GM23338 (cell line): ENCODE data around the gene STAT3. TPM values are rescaled to one million over a fixed set of nuclear protein-coding genes. Genes with fewer than 3 reads are reported as not detected.

Source experiments
- ATAC-seq: fragments of 200-7000 bp; cut with Tn5 transposase; 3 replicates; pipeline ENCODE4 v1.9.1; 2020
- DNase-seq: peaks from one replicate; pipeline ENCODE4 v3.0.0-alpha.2; 2015; ENCODE audit warnings: low spot score
- H2AFZ ChIP-seq: fragments of 200-600 bp; sonication (generic); 2 replicates; pipeline ENCODE4 v1.8.0; 2016; ENCODE audit warnings: antibody characterized with exemption, mild to moderate bottlenecking, moderate library complexity
- H3F3A ChIP-seq: fragments of 200-600 bp; sonication (generic); replicated peaks from 2 replicates; pipeline ENCODE4 v1.8.0; 2017; ENCODE audit warnings: antibody characterized with exemption, mixed run types, low read depth
- H3K27ac ChIP-seq: fragments of 200-600 bp; sonication (generic); 2 replicates; pipeline ENCODE4 v1.6.1; 2016; ENCODE audit warnings: low read depth
- H3K27me3 ChIP-seq: fragments of 200-600 bp; sonication (generic); 2 replicates; pipeline ENCODE4 v1.8.0; 2016; ENCODE audit warnings: mild to moderate bottlenecking, mixed run types, moderate library complexity; ENCODE audit not compliant: insufficient read depth
- H3K36me3 ChIP-seq: fragments of 200-600 bp; sonication (generic); 2 replicates; pipeline ENCODE4 v1.8.0; 2016; ENCODE audit warnings: mild to moderate bottlenecking; ENCODE audit not compliant: insufficient read depth
- H3K4me1 ChIP-seq: fragments of 200-600 bp; sonication (generic); 2 replicates; pipeline ENCODE4 v1.8.0; 2016; ENCODE audit warnings: mild to moderate bottlenecking, moderate library complexity; ENCODE audit not compliant: insufficient read depth
- H3K4me2 ChIP-seq: fragments of 200-600 bp; sonication (generic); 2 replicates; pipeline ENCODE4 v1.7.1; 2017; ENCODE audit warnings: mixed run types
- H3K4me3 ChIP-seq: fragments of 200-600 bp; sonication (generic); 2 replicates; pipeline ENCODE4 v1.6.1; 2016; ENCODE audit warnings: mixed run types
- H3K79me2 ChIP-seq: fragments of 200-600 bp; sonication (generic); replicated peaks from 2 replicates; pipeline ENCODE4 v1.8.0; 2017; ENCODE audit warnings: mild to moderate bottlenecking; ENCODE audit not compliant: insufficient read depth
- H3K9me2 ChIP-seq: fragments of 200-600 bp; sonication (generic); 2 replicates; pipeline ENCODE4 v1.8.0; 2017; ENCODE audit not compliant: insufficient read depth
- H4K20me1 ChIP-seq: fragments of 200-600 bp; sonication (generic); replicated peaks from 2 replicates; pipeline ENCODE4 v1.8.0; 2017; ENCODE audit warnings: mild to moderate bottlenecking; ENCODE audit not compliant: insufficient read depth
- H3K27ac Mint-ChIP-seq: 2 replicates; pipeline ENCODE4 v1.8.0; 2020; ENCODE audit warnings: inconsistent platforms, mild to moderate bottlenecking, moderate library complexity, mixed read lengths
- H3K27me3 Mint-ChIP-seq: 3 replicates; pipeline ENCODE4 v1.8.0; 2022; ENCODE audit warnings: low read depth, mild to moderate bottlenecking, moderate library complexity, mixed read lengths, inconsistent platforms; ENCODE audit not compliant: insufficient read depth, poor library complexity
- H3K36me3 Mint-ChIP-seq: 3 replicates; pipeline ENCODE4 v1.8.0; 2021; ENCODE audit warnings: low read depth, mild to moderate bottlenecking, inconsistent platforms, moderate library complexity, mixed read lengths
- H3K4me1 Mint-ChIP-seq: 3 replicates; pipeline ENCODE4 v1.8.0; 2020; ENCODE audit warnings: mild to moderate bottlenecking, inconsistent platforms, mixed read lengths
- H3K4me3 Mint-ChIP-seq: 3 replicates; pipeline ENCODE4 v1.8.0; 2021; ENCODE audit warnings: moderate library complexity, mild to moderate bottlenecking, inconsistent platforms, mixed read lengths
- H3K9me3 Mint-ChIP-seq: 3 replicates; pipeline ENCODE4 v1.8.0; 2020; ENCODE audit warnings: moderate library complexity, mild to moderate bottlenecking, inconsistent platforms, mixed read lengths
- CREB1 ChIP-seq: fragments of 250-450 bp; sonication (Bioruptor Pico); IDR thresholded peaks from 2 replicates; pipeline ENCODE4 v1.5.0; 2020; ENCODE audit warnings: low read depth, mild to moderate bottlenecking, moderate library complexity
- CTCF ChIP-seq, 2 experiments: fragments of 200-600 bp in 1 of 2; sonication (generic) in 1 of 2; conservative IDR thresholded peaks; 2 replicates each; pipeline versions ENCODE4 v1.5.1 to v1.6.1; 2016 to 2017; ENCODE audit warnings: antibody characterized with exemption in 2 of 2, low read depth in 2 of 2, mild to moderate bottlenecking in 2 of 2, moderate library complexity in 1 of 2
- ETS1 ChIP-seq: IDR thresholded peaks from 2 replicates; pipeline ENCODE4 v1.6.1; 2016; ENCODE audit warnings: antibody characterized with exemption
- EZH2 ChIP-seq: fragments of 200-600 bp; sonication (generic); IDR thresholded peaks from one replicate; pipeline ENCODE4 v1.8.0; 2017; ENCODE audit warnings: antibody characterized with exemption, mild to moderate bottlenecking, low read depth; ENCODE audit not compliant: unreplicated experiment
- EZH2phosphoT487 ChIP-seq: fragments of 200-600 bp; sonication (generic); IDR thresholded peaks from one replicate; pipeline ENCODE4 v1.8.1; 2018; ENCODE audit warnings: antibody characterized with exemption; ENCODE audit not compliant: unreplicated experiment
- JUNB ChIP-seq: IDR thresholded peaks from one replicate; pipeline ENCODE4 v1.6.1; 2016; ENCODE audit warnings: antibody characterized with exemption; ENCODE audit not compliant: unreplicated experiment
- NANOG ChIP-seq: IDR thresholded peaks from 2 replicates; pipeline ENCODE4 v1.6.1; 2016; ENCODE audit warnings: antibody characterized with exemption, borderline replicate concordance
- POLR2AphosphoS5 ChIP-seq: IDR thresholded peaks from 2 replicates; pipeline ENCODE4 v1.6.1; 2016; ENCODE audit warnings: antibody characterized with exemption, low read depth
- REST ChIP-seq: IDR thresholded peaks from one replicate; pipeline ENCODE4 v1.6.1; 2018; ENCODE audit warnings: antibody characterized with exemption; ENCODE audit not compliant: unreplicated experiment
- STAT1 ChIP-seq: IDR thresholded peaks from one replicate; pipeline ENCODE4 v1.6.1; 2016; ENCODE audit warnings: antibody characterized with exemption; ENCODE audit not compliant: unreplicated experiment
- ZNF114 ChIP-seq: fragments of 250-450 bp; sonication (Bioruptor Pico); IDR thresholded peaks from 2 replicates; pipeline ENCODE4 v1.5.0; 2020; ENCODE audit warnings: mild to moderate bottlenecking, moderate library complexity
- ZNF331 ChIP-seq: fragments of 250-450 bp; sonication (Bioruptor Pico); IDR thresholded peaks from 2 replicates; pipeline ENCODE4 v1.5.0; 2020; ENCODE audit warnings: low read depth, mild to moderate bottlenecking, moderate library complexity
- ZNF462 ChIP-seq: fragments of 250-450 bp; sonication (Bioruptor Pico); IDR thresholded peaks from 2 replicates; pipeline ENCODE4 v1.5.0; 2020; ENCODE audit warnings: mild to moderate bottlenecking, moderate library complexity
- polyA plus RNA-seq: library from polyadenylated mRNA; unstranded; fragments of >200 nt; fragmentation: Nextera tagmentation; extraction: Ambion mirVana; gene quantifications from 2 replicates; pipeline ENCODE4 v1.2.1, GENCODE V29; 2016
- total RNA-seq: library from RNA; depleted of rRNA; stranded (reverse); fragments of >200 nt; shearing (Covaris generic); gene quantifications from 2 replicates; pipeline ENCODE4 v1.2.3, GENCODE V29; 2014

STAT3 gene
- total and polyA plus RNA-seq, 2 experiments from 2014 or later = 49.5 to 78.0 TPM

GRCh38 chr17:42325026-42325425 lies 63.2 kb downstream of the STAT3 start:
- Histone ChIP-seq H3F3A (peaks cover 23% of the 10 kb centered on the region), H3K27me3 (no peaks in the 10 kb centered on the region), H2AFZ (no peak overlapping the region), H3K4me2 (no peak overlapping the region), H4K20me1 (no peaks in the 10 kb centered on the region), H3K9me2 (no peaks in the 10 kb centered on the region), H3K27ac (no peak overlapping the region), H3K79me2 (no peaks in the 10 kb centered on the region), H3K4me1 (peaks cover 23% of the 10 kb centered on the region), H3K36me3 (peaks cover 19% of the 10 kb centered on the region), H3K4me3 (no peak overlapping the region)
- Mint-ChIP-seq H3K4me1 (peaks cover 30% of the 10 kb centered on the region), H3K27ac (no peak overlapping the region), H3K9me3 (no peaks in the 10 kb centered on the region; the same call in 1 of the 3 replicates), H3K4me3 (no peak overlapping the region), H3K27me3 (peaks cover 3% of the 10 kb centered on the region), H3K36me3 (peaks cover 75% of the 10 kb centered on the region)
- ATAC-seq (no peak), DNase-seq (no peak)
- TF ChIP-seq STAT1 (no peak), NANOG (no peak), ZNF462 (CRISPR knock-in tag) (no peak), ETS1 (no peak), REST (no peak), EZH2 (no peak), ZNF114 (CRISPR knock-in tag) (no peak), JUNB (no peak), EZH2phosphoT487 (no peak), CTCF (conservative IDR thresholded peaks at IDR 0.05; ENCODE audit: low read depth in 2 of 2) (no peak), CREB1 (CRISPR knock-in tag) (no peak), POLR2AphosphoS5 (no peak), ZNF331 (no peak)
